ENCODE data around the gene PANX3.

Gene PANX3

DNA sequence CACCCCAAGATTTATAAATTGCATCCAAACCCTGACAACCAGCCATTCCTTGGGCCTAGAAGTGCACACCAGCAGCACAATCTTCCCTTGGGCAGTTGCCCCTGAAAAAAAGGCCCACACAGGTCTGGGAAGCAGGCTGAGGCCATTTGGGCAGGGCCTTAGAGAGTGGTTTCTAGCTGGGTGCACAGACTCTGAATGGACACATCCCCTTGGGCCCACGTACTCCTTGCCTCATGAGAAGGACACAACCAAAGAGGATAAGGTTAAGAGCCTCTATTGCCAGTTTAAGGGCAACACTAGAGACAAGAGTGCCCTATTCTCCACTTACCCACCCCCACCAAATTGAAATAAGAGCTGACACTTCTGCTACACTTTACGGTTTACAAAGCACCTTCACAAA lies 933 bp upstream of the PANX3 start:
- TF ChIP-seq EZH2phosphoT487 (conservative IDR thresholded peaks at IDR 0.05; ENCODE audit: low read length), result no peak
- TF ChIP-seq, protein P1, sequence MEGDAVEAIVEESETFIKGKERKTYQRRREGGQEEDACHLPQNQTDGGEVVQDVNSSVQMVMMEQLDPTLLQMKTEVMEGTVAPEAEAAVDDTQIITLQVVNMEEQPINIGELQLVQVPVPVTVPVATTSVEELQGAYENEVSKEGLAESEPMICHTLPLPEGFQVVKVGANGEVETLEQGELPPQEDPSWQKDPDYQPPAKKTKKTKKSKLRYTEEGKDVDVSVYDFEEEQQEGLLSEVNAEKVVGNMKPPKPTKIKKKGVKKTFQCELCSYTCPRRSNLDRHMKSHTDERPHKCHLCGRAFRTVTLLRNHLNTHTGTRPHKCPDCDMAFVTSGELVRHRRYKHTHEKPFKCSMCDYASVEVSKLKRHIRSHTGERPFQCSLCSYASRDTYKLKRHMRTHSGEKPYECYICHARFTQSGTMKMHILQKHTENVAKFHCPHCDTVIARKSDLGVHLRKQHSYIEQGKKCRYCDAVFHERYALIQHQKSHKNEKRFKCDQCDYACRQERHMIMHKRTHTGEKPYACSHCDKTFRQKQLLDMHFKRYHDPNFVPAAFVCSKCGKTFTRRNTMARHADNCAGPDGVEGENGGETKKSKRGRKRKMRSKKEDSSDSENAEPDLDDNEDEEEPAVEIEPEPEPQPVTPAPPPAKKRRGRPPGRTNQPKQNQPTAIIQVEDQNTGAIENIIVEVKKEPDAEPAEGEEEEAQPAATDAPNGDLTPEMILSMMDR (IDR thresholded peaks at IDR 0.05; ENCODE audit: insufficient read depth, low read length, poor library complexity, severe bottlenecking), result no peak
- H3K36me3 ChIP-seq (ENCODE audit: low read length), result no peaks in the 10 kb centered on the region

DNA sequence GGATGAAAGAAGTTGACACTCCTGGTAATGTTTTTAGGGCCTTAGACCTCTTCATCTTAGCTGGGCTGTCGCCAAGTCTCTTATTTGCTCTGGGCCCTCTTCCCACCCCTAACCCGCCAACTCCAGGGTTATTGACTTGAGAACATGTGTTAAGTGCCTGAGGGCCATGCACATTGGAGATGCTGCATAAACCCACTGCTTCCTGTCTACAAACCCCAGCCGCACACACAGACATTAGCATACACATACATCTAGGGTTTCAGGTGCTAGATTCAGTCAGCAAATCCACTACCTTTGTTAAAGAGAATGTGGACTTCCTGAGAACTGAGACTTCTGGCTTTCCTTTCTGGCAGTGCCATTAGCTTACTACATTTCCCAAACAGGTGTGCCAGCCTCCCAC lies 817 bp downstream of the PANX3 start:
- Histone ChIP-seq H3K9me2 (replicated peaks; ENCODE audit: insufficient read depth, low read length) (no peaks in the 10 kb centered on the region), H3F3A (ENCODE audit: insufficient read depth) (no peaks in the 10 kb centered on the region), H3K79me2 (ENCODE audit: insufficient read depth, low read length) (no peaks in the 10 kb centered on the region), H2AFZ (ENCODE audit: low read depth, low read length, severe bottlenecking) (no peak overlapping the region), H3K4me2 (ENCODE audit: low read depth, low read length, poor library complexity, severe bottlenecking) (no peak overlapping the region), H3K27me3 (ENCODE audit: low read length) (no peaks in the 10 kb centered on the region), H4K20me1 (ENCODE audit: low read depth, low read length) (no peaks in the 10 kb centered on the region), H3K27ac (ENCODE audit: low read depth, low read length) (no peak overlapping the region), H3K4me3 (ENCODE audit: insufficient read depth, low read length, poor library complexity, severe bottlenecking) (no peak overlapping the region), H3K36me3 (ENCODE audit: low read length) (no peaks in the 10 kb centered on the region), H3K9me3 (ENCODE audit: insufficient read depth, low read length) (no peaks in the 10 kb centered on the region), H3K9ac (ENCODE audit: low read length) (no peak overlapping the region)
- TF ChIP-seq EZH2phosphoT487 (conservative IDR thresholded peaks at IDR 0.05; ENCODE audit: low read length), result no peak
- TF ChIP-seq, protein P1 (IDR thresholded peaks at IDR 0.05; ENCODE audit: insufficient read depth, low read length, poor library complexity, severe bottlenecking), result no peak

More for the DNA sequence above, 933 bp upstream of the PANX3 start:
- H3K4me3 ChIP-seq (ENCODE audit: insufficient read depth, low read length, poor library complexity, severe bottlenecking), result no peak overlapping the region
- no peak overlapping the region for H3K27ac ChIP-seq (ENCODE audit: low read depth, low read length)
- no peaks in the 10 kb centered on the region for H3K9me2 ChIP-seq (replicated peaks; ENCODE audit: insufficient read depth, low read length)
- H2AFZ ChIP-seq (ENCODE audit: low read depth, low read length, severe bottlenecking), result no peak overlapping the region
- no peaks in the 10 kb centered on the region for H3K79me2 ChIP-seq (ENCODE audit: insufficient read depth, low read length)
- H3K4me2 ChIP-seq (ENCODE audit: low read depth, low read length, poor library complexity, severe bottlenecking), result no peak overlapping the region
- H3K9ac ChIP-seq (ENCODE audit: low read length), result no peak overlapping the region
- H4K20me1 ChIP-seq (ENCODE audit: low read depth, low read length), result no peaks in the 10 kb centered on the region
- H3F3A ChIP-seq (ENCODE audit: insufficient read depth), result no peaks in the 10 kb centered on the region
- no peaks in the 10 kb centered on the region for H3K9me3 ChIP-seq (ENCODE audit: insufficient read depth, low read length)
- no peaks in the 10 kb centered on the region for H3K27me3 ChIP-seq (ENCODE audit: low read length)

GRCh38 chr11:124612567-124613246 lies 1.5 kb downstream of the PANX3 start:
- no peaks in the 10 kb centered on the region for H3K27me3 ChIP-seq (ENCODE audit: low read length)
- H2AFZ ChIP-seq (ENCODE audit: low read depth, low read length, severe bottlenecking), result no peak overlapping the region
- no peak overlapping the region for H3K4me3 ChIP-seq (ENCODE audit: insufficient read depth, low read length, poor library complexity, severe bottlenecking)
- no peaks in the 10 kb centered on the region for H4K20me1 ChIP-seq (ENCODE audit: low read depth, low read length)
- H3K27ac ChIP-seq (ENCODE audit: low read depth, low read length), result no peak overlapping the region
- TF ChIP-seq, protein P1 (IDR thresholded peaks at IDR 0.05; ENCODE audit: insufficient read depth, low read length, poor library complexity, severe bottlenecking), result no peak
- TF ChIP-seq EZH2phosphoT487 (conservative IDR thresholded peaks at IDR 0.05; ENCODE audit: low read length), result no peak
- H3K4me2 ChIP-seq (ENCODE audit: low read depth, low read length, poor library complexity, severe bottlenecking), result no peak overlapping the region
- H3F3A ChIP-seq (ENCODE audit: insufficient read depth), result no peaks in the 10 kb centered on the region
- H3K79me2 ChIP-seq (ENCODE audit: insufficient read depth, low read length), result no peaks in the 10 kb centered on the region
- no peaks in the 10 kb centered on the region for H3K9me3 ChIP-seq (ENCODE audit: insufficient read depth, low read length)
- H3K9me2 ChIP-seq (replicated peaks; ENCODE audit: insufficient read depth, low read length), result no peaks in the 10 kb centered on the region
- no peaks in the 10 kb centered on the region for H3K36me3 ChIP-seq (ENCODE audit: low read length)
- H3K9ac ChIP-seq (ENCODE audit: low read length), result no peak overlapping the region
